Measurements from ENCODE around the gene PLXDC2.

DNA sequence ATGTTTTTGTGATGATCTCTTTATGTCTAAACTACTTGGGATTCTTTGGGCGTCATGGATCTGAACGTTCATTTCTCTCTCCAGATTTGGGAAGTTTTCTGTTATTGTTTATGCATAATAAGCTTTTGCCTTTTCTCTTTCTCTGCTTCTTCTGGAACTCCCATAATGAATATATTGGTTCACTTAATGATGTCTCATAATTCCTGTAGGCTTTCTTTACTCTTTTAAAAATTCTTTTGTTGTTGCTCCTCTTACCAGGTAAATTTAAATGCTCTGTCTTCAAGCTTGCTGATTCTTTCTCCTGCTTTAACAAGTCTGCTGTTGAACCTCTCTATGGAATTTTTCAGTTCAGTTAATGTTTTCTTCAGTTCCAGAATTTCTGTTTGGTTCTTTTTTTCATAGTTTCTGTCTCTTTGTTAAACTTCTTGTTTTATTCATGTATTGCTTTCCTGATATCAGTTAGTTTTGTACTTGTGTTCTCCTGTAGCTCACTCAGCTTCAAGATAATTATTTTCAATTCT, 317.5 kb downstream of the PLXDC2 start:
- TF ChIP-seq, protein P1, sequence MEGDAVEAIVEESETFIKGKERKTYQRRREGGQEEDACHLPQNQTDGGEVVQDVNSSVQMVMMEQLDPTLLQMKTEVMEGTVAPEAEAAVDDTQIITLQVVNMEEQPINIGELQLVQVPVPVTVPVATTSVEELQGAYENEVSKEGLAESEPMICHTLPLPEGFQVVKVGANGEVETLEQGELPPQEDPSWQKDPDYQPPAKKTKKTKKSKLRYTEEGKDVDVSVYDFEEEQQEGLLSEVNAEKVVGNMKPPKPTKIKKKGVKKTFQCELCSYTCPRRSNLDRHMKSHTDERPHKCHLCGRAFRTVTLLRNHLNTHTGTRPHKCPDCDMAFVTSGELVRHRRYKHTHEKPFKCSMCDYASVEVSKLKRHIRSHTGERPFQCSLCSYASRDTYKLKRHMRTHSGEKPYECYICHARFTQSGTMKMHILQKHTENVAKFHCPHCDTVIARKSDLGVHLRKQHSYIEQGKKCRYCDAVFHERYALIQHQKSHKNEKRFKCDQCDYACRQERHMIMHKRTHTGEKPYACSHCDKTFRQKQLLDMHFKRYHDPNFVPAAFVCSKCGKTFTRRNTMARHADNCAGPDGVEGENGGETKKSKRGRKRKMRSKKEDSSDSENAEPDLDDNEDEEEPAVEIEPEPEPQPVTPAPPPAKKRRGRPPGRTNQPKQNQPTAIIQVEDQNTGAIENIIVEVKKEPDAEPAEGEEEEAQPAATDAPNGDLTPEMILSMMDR (IDR thresholded peaks at IDR 0.05): no peak
- TF ChIP-seq POLR2AphosphoS5 (IDR thresholded peaks at IDR 0.05) (no peak), POLR2A (IDR thresholded peaks at IDR 0.05) (no peak)
